Glutamatergic neuron (in vitro differentiated cells): ENCODE results near the gene MED17. TPM values are rescaled to one million over a fixed set of nuclear protein-coding genes. Genes with fewer than 3 reads are reported as not detected.
A peak's percentile ranks its signal among the peaks of the same experiment; 100 is the strongest.

Experiments used
- DNase-seq: peaks from one replicate; pipeline ENCODE4 v3.0.0; 2022
- H3K27ac Mint-ChIP-seq: one replicate; pipeline ENCODE4 v1.8.0; 2020; ENCODE audit warnings: mild to moderate bottlenecking, mixed read lengths, inconsistent platforms; ENCODE audit not compliant: unreplicated experiment
- H3K27me3 Mint-ChIP-seq: one replicate; pipeline ENCODE4 v1.8.0; 2020; ENCODE audit warnings: mild to moderate bottlenecking, moderate library complexity, mixed read lengths, inconsistent platforms; ENCODE audit not compliant: unreplicated experiment
- H3K36me3 Mint-ChIP-seq: one replicate; pipeline ENCODE4 v1.8.0; 2020; ENCODE audit warnings: mild to moderate bottlenecking, mixed read lengths, inconsistent platforms; ENCODE audit not compliant: unreplicated experiment
- H3K4me1 Mint-ChIP-seq: one replicate; pipeline ENCODE4 v1.8.0; 2020; ENCODE audit warnings: mild to moderate bottlenecking, low read depth, mixed read lengths, inconsistent platforms; ENCODE audit not compliant: unreplicated experiment
- H3K4me3 Mint-ChIP-seq: one replicate; pipeline ENCODE4 v1.8.0; 2020; ENCODE audit warnings: mild to moderate bottlenecking, mixed read lengths, inconsistent platforms; ENCODE audit not compliant: unreplicated experiment
- H3K9me3 Mint-ChIP-seq: one replicate; pipeline ENCODE4 v1.8.0; 2020; ENCODE audit warnings: mild to moderate bottlenecking, moderate library complexity, mixed read lengths, inconsistent platforms; ENCODE audit not compliant: unreplicated experiment
- total RNA-seq: library from RNA; stranded (reverse); fragmentation: NEBNext Ultra II Directional; extraction: Animal tissue kit (Norgen Biotek cat#: 25700); gene quantifications from one replicate; pipeline ENCODE4 v1.2.1, GENCODE V29; 2021; ENCODE audit not compliant: unreplicated experiment
- TF ChIP-seq, protein P1 (sequence below): fragments of 200-600 bp; sonication (generic); IDR thresholded peaks from one replicate; pipeline ENCODE4 v1.5.0; 2021; ENCODE audit not compliant: partially characterized antibody, unreplicated experiment

The MED17 gene
- total RNA-seq, 1 donor from 2014 or later, result 73.0 TPM

DNA sequence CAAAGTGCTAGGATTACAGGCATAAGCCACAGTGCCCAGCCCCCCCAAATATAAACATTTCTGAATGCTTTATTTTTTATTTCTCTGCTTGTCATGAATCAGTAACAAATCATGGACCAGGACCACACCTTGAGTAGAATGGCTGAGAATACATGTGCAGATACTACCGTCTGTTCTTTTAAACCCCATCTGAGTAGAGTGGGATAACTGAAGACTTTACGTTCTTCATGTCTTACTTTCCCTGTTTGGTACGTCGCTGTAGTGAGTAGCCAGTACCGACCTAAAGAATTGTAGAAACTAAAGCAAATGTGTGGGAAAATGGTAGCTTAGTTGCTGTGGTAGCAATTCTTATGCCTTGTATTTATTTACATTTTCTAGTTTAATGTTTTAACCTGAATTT, 29.9 kb downstream of the MED17 start:
- no peaks in the 10 kb centered on the region for H3K36me3 Mint-ChIP-seq
- H3K27ac Mint-ChIP-seq, result no peak overlapping the region
- H3K4me3 Mint-ChIP-seq, result no peak overlapping the region

DNA sequence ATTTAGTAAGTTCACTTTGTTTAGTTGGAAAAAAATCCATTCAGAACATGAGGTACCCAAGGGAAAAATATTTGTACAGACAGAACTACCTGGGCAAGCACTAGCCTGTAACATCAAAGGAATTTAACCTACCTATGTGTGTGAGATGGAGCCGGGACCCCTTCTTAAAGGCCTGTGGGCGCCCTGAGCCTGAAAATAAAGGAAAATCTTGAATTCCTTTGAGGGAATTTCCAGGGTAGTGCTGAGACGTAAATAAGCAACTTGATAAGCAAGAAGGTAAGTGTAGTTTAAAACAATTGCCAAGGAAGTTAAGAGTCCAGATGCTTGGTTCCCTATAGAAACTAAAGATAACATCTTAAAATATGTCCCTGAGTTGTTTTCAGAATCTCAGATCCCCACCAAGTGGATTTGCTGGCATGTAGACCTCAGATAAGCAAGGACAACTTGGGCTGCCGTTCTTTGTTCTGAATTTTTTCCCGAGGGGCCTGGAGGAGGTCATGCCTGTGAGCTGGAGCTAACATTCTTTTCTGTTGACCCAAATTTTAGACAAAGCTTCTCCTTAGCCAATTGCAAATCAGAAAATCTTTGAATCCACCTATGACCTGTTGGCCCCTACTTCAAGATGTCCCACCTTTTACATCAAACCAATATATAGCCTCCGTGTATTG, 31.0 kb downstream of the MED17 start:
- DNase-seq, result no peak
- no peak overlapping the region for H3K27ac Mint-ChIP-seq
- H3K9me3 Mint-ChIP-seq, result no peaks in the 10 kb centered on the region
- no peaks in the 10 kb centered on the region for H3K27me3 Mint-ChIP-seq
- no peaks in the 10 kb centered on the region for H3K36me3 Mint-ChIP-seq
- peaks cover 12% of the 10 kb centered on the region for H3K4me1 Mint-ChIP-seq
- TF ChIP-seq, protein P1, sequence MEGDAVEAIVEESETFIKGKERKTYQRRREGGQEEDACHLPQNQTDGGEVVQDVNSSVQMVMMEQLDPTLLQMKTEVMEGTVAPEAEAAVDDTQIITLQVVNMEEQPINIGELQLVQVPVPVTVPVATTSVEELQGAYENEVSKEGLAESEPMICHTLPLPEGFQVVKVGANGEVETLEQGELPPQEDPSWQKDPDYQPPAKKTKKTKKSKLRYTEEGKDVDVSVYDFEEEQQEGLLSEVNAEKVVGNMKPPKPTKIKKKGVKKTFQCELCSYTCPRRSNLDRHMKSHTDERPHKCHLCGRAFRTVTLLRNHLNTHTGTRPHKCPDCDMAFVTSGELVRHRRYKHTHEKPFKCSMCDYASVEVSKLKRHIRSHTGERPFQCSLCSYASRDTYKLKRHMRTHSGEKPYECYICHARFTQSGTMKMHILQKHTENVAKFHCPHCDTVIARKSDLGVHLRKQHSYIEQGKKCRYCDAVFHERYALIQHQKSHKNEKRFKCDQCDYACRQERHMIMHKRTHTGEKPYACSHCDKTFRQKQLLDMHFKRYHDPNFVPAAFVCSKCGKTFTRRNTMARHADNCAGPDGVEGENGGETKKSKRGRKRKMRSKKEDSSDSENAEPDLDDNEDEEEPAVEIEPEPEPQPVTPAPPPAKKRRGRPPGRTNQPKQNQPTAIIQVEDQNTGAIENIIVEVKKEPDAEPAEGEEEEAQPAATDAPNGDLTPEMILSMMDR, result no peak
- no peak overlapping the region for H3K4me3 Mint-ChIP-seq

More for the DNA sequence above, 29.9 kb downstream of the MED17 start:
- no peak for DNase-seq
- TF ChIP-seq, protein P1, result no peak
- Mint-ChIP-seq H3K9me3 (no peaks in the 10 kb centered on the region), H3K27me3 (no peaks in the 10 kb centered on the region), H3K4me1 (peaks cover 4% of the 10 kb centered on the region)

DNA sequence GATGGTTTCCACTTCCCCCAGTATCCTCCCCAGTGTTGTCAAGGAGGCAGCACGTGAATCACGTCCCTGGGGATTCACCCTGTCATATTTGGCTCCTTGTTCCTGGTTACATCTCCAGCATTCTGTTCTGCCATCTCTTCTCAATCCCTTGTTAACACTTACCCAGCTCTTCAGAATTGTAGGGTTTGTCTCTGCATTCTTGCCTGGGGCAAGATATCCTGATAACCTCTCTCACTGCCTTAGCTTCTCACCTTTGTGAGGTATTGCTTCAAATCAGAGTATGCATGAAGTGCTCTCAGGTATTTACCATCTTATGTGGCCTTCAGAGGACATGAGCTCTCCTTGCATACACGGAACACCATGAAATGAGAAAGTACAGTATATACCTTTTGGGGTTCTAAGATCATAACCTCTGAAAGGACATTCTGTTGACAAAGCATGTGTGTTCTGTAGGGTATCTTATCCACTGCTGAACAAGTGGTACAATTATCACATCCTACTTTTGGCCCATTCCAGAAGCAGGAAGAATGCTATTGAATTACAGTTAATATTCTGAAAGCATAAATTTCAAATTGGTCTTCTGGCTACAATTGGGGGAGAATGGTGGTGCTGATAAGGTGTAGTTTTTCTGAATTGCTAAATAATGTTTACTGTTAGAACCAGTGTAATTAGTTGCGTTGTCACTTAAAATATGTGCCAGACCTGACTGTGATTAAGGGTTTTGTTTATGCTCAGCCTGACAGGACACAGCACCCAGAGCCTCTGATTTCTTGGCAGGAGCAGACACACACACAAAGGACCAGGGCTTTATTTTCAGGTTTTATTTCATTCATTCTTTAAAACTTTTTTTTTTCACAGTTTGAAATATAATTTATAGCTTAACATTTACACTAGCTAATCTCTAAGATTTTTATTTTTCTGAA, 33.6 kb downstream of the MED17 start:
- Mint-ChIP-seq H3K27ac (no peak overlapping the region), H3K4me1 (peaks cover 17% of the 10 kb centered on the region), H3K4me3 (no peak overlapping the region)

DNA sequence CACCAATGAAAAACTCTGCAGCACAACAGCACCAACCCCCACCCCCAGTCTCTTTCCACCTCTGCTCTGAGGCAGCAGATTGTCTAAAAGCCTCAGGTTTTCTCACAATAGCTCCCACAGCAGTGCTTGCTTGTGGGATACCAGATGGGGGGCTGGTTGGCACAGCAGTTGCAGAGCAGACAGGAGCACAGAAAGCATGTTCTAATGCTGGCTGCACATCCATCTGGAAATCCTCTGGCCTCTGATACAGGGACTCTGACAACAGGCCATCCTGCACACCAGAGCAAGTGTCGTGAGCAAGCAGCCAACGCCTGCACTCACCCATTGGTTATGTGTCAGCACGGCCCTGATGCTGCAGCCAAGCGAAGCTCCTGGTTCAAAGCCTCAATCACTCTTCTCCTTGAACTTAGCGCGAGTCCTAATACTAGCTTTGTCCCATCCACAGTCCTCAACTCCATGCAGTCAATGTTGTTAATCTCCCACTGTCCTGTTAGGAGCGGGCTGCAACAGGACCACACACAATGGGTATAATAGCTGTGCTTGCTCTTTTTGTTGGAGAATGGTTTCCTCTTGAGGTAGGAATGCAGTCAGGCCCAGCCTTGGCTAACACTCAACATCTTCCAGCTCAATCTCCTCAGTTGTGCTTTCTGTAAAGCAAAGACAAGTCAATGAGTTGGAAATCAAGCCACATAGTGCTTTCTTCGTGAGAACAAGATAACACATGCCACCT, 36.0 kb downstream of the MED17 start:
- DNase-seq, result no peak
- TF ChIP-seq, protein P1, result no peak
- Mint-ChIP-seq H3K36me3 (no peaks in the 10 kb centered on the region), H3K27ac (peak overlapping the region; percentile 67), H3K4me1 (peaks cover 17% of the 10 kb centered on the region), H3K27me3 (no peaks in the 10 kb centered on the region), H3K4me3 (no peak overlapping the region), H3K9me3 (peaks cover 2% of the 10 kb centered on the region)

More for the DNA sequence above, 33.6 kb downstream of the MED17 start:
- Mint-ChIP-seq H3K36me3 (no peaks in the 10 kb centered on the region), H3K27me3 (no peaks in the 10 kb centered on the region), H3K9me3 (peaks cover 2% of the 10 kb centered on the region)
- TF ChIP-seq, protein P1, result no peak
- no peak for DNase-seq
